AG09309 (cell line): ENCODE data around the gene SLX4IP.

Experiments
- DNase-seq: peaks from one replicate; pipeline ENCODE4 v3.0.0-alpha.2; 2010; ENCODE audit warnings: low read depth
- H3K4me3 ChIP-seq: 2 replicates; pipeline ENCODE4 v1.5.1; 2011; ENCODE audit warnings: mild to moderate bottlenecking, low read depth, low read length, moderate library complexity; ENCODE audit not compliant: control insufficient read depth
- TF ChIP-seq, protein P1 (sequence below): IDR thresholded peaks from 2 replicates; pipeline ENCODE4 v1.5.1; 2011; ENCODE audit warnings: mild to moderate bottlenecking, low read depth, low read length, inconsistent platforms; ENCODE audit not compliant: insufficient read depth, control insufficient read depth; ENCODE audit errors: missing control alignments

SLX4IP gene

DNA sequence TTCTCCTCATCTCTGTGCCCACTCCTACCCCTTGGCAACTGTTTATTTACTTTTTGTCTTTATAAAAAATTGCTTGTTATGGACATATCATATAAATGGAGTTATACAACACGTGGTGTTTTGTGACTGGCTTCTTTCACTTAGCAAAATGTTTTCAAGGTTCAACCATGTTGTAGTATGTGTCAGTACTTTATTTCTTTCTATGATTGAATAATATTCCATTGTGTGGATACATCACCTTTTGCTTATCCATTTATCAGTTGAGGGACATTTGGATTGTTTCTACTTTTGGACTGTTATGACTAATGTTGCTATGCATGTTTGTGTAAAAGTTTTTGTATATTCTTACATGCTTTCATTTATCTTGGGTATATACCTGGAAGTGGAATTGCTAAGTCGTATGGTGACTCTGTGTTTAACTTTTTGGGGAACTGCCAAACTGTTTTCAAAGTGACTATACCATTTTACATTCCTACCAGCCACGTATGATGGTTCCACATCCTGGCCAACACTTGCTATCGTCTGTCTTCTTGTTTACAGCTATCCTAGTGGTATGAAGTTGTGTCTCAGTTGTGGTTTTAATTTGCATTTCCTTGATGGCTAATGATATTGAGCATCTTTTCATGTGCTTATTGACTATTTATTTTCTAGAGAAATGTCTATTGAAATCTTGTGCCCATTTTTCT lies 84.4 kb downstream of the SLX4IP start:
- no peak for DNase-seq
- TF ChIP-seq, protein P1, sequence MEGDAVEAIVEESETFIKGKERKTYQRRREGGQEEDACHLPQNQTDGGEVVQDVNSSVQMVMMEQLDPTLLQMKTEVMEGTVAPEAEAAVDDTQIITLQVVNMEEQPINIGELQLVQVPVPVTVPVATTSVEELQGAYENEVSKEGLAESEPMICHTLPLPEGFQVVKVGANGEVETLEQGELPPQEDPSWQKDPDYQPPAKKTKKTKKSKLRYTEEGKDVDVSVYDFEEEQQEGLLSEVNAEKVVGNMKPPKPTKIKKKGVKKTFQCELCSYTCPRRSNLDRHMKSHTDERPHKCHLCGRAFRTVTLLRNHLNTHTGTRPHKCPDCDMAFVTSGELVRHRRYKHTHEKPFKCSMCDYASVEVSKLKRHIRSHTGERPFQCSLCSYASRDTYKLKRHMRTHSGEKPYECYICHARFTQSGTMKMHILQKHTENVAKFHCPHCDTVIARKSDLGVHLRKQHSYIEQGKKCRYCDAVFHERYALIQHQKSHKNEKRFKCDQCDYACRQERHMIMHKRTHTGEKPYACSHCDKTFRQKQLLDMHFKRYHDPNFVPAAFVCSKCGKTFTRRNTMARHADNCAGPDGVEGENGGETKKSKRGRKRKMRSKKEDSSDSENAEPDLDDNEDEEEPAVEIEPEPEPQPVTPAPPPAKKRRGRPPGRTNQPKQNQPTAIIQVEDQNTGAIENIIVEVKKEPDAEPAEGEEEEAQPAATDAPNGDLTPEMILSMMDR: no peak
- no peak overlapping the region for H3K4me3 ChIP-seq

DNA sequence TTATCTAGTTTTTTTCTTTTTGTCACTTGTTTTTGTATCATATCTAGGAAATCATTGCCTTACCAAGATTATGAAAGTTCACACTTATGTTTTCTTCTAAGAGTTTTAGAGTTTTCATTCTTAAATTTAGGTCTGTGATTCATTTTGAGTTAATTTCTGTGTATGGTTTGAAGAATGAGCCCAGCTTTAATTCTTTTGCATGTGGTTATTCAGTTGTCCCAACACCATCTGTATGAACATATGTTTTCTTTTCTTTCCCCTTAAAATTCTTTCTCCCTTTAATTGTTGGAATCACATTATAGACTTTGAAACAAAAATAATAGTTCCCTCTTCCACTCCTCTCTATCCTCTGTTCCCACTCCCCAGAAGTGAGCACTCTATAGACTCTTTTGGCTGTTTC lies 85.4 kb downstream of the SLX4IP start:
- TF ChIP-seq, protein P1: no peak
- no peak overlapping the region for H3K4me3 ChIP-seq
- no peak for DNase-seq

DNA sequence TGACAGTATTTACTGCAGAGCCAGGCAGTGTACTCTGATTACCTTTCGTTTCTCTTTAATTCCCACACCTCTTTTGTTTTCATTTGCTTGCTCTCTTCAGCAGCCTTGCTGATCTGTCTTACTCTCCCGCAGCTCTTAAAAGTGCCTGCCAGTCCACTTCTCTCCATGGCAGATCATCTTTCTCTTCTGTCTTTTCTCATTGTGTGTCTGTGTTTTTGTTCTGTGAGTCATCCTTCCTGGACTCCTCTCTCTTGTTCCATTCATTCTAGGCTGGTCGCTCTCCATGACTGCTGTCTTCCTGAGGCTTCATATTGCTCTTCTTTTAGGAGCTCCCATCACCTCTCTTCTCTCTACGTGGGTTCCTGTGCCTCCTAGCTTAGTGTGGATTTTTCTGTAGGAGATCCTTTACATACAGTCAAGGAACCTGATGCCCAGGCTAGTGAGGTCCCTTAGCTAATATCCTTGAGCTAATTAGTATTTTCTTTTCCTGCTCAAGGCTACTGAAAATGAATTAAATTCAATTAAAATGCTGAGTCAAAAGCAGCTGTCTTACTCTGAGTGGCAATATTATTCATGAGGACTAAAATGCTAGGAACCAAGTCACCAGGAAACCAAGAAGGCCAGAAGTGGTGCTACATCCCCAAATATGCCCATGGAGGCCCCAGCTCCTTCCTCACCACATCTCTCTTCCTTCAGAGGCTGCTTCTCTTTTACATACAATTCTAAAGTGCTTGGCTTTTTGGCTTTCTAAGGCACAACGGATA lies 86.1 kb downstream of the SLX4IP start:
- TF ChIP-seq, protein P1: no peak
- no peak for DNase-seq
- H3K4me3 ChIP-seq: no peak overlapping the region

DNA sequence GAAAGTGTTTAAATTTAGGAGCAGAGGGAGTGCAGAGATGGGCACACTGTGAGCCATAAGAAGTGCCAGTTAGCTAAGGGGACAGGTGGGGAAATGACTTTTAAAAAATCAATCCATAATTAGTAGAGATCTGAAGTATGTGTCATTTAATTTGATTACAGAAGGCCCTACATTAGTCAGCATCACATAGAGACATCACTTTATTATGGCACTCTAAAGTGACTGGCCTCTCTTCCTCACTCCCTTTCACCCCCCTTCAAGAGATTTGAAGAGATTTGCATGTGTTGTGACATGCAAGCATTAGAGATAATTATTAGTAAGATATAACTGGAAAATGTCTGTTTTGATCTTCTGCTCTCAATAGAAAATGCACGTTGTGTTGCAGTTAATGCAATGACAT lies 86.7 kb downstream of the SLX4IP start:
- TF ChIP-seq, protein P1: no peak
- H3K4me3 ChIP-seq: no peak overlapping the region
- DNase-seq: no peak

DNA sequence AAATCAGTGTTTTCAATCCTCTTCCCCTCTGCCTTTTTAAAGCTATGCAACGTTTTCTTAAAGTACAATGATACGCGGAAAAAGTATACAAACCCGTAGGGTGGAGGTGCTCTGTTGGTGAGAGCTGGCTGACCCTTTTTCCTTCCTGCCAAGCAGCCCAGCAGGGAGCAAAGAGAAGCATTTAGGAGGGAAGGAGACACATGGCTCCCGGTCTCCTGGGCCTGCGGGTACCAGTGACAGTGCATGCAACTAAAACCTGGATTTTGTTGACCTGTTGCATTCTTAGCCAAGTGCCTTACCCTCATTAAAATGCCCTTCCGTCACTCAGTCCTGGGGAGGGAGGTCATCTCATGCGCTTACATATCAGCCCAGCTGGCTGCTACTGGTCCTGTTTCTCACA lies 87.2 kb downstream of the SLX4IP start:
- TF ChIP-seq, protein P1: no peak
- DNase-seq: no peak
- no peak overlapping the region for H3K4me3 ChIP-seq

DNA sequence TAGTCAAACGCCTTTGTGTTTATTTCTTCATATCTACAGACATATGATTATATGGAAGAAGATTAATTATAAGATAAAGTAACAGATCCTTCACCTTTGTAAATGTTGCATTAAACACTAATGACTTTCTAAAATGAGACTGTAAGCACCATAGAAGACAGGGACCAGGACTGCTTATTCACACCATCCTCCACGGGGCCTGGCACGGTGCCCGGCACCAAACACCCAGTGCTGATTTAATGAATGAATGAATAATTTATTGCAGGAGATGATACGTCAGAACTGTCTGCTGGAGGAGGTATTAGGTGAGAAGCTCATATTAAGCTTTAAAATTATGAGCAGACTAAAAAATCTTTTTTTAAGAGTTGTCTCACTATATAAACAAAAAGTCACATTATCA lies 88.3 kb downstream of the SLX4IP start:
- H3K4me3 ChIP-seq: no peak overlapping the region
- no peak for DNase-seq
- TF ChIP-seq, protein P1: no peak
